HepG2 (cell line): ENCODE data around the gene TRERF1. TPM values are rescaled to one million over a fixed set of nuclear protein-coding genes. Genes with fewer than 3 reads are reported as not detected.

Experiments used
- ATAC-seq: fragments of 200-7000 bp; cut with Tn5 transposase; 3 replicates; pipeline ENCODE4 v1.9.1; 2020; ENCODE audit warnings: mild to moderate bottlenecking, moderate library complexity
- BruUV-seq: library from RNA; stranded (reverse); fragments of 400-500 nt; replicated peaks from 2 replicates; lab custom pipeline; 2021; lab: Mats Ljungman, UMichigan
- CTCF ChIA-PET: fragments of 300-600 bp; formaldehyde crosslinking; extraction: SDS; loops from one replicate; lab custom pipeline; 2021; ENCODE audit warnings: low total read pairs, inconsistent platforms, low intra/inter-chr PET ratio; lab: Yijun Ruan, JAX
- POLR2A ChIA-PET: fragments of 350-600 bp; sonication (Branson Sonifier 250); formaldehyde crosslinking; loops from one replicate; lab custom pipeline; 2020; ENCODE audit warnings: antibody characterized with exemption, inconsistent platforms; lab: Yijun Ruan, JAX
- DNase-seq: peaks from one replicate; pipeline ENCODE4 v3.0.0-alpha.2; 2015; ENCODE audit warnings: low spot score
- FAIRE-seq: peaks from 3 replicates; lab custom pipeline; 2011; peaks lifted over from hg19 to GRCh38; lab: Jason Lieb, UNC
- H2AFZ ChIP-seq: one replicate; pipeline ENCODE4 v1.6.1; 2011; ENCODE audit warnings: low read length, inconsistent platforms
- H3K27ac ChIP-seq: fragments of 300-600 bp; 3 replicates; pipeline ENCODE4 v1.8.0; 2011; ENCODE audit warnings: mixed run types, mild to moderate bottlenecking, mixed read lengths, low read length, inconsistent platforms; ENCODE audit not compliant: insufficient read depth; ENCODE audit errors: extremely low read length
- H3K27me3 ChIP-seq, 2 experiments: fragments of 200-600 bp in 1 of 2; 2 replicates in 1 of 2; 3 replicates in 1 of 2; pipeline versions ENCODE4 v1.6.0 to v1.8.0; 2011; ENCODE audit warnings: low read length in 2 of 2, mild to moderate bottlenecking in 2 of 2, moderate library complexity in 2 of 2, inconsistent platforms in 1 of 2; ENCODE audit not compliant: insufficient read depth in 2 of 2, control insufficient read depth in 1 of 2
- H3K36me3 ChIP-seq, 2 experiments: fragments of 200-600 bp in 1 of 2; replicated peaks in 1 of 2; 2 replicates in 1 of 2; 3 replicates in 1 of 2; pipeline versions ENCODE4 v1.5.1 to v1.8.0; 2011; ENCODE audit warnings: low read length in 2 of 2, inconsistent platforms in 1 of 2; ENCODE audit not compliant: insufficient read depth in 2 of 2, control insufficient read depth in 1 of 2
- H3K4me1 ChIP-seq: 2 replicates; pipeline ENCODE4 v1.5.1; 2012; ENCODE audit warnings: low read length, inconsistent platforms; ENCODE audit not compliant: insufficient read depth
- H3K4me2 ChIP-seq: 2 replicates; pipeline ENCODE4 v1.6.0; 2011; ENCODE audit warnings: low read depth, low read length, inconsistent platforms
- H3K4me3 ChIP-seq, 3 experiments: fragments of 200-600 bp in 1 of 3; sonication (generic), shearing (Covaris generic) in 1 of 3; replicated peaks in 1 of 3; 2 replicates each; pipeline ENCODE4 v1.5.1; 2011 to 2016; ENCODE audit warnings: low read length in 3 of 3, inconsistent platforms in 2 of 3, low read depth in 2 of 3, mild to moderate bottlenecking in 2 of 3, control low read depth in 1 of 3, mixed read lengths in 1 of 3; ENCODE audit not compliant: insufficient read depth in 1 of 3
- H3K79me2 ChIP-seq: one replicate; pipeline ENCODE4 v1.6.1; 2011; ENCODE audit warnings: low read length, inconsistent platforms; ENCODE audit not compliant: insufficient read depth
- H3K9ac ChIP-seq: 2 replicates; pipeline ENCODE4 v1.6.0; 2011; ENCODE audit warnings: mild to moderate bottlenecking, low read depth, low read length, inconsistent platforms; ENCODE audit not compliant: insufficient read depth
- H3K9me3 ChIP-seq: 2 replicates; pipeline ENCODE4 v1.5.1; 2012; ENCODE audit warnings: mild to moderate bottlenecking, low read length
- H4K20me1 ChIP-seq: 2 replicates; pipeline ENCODE4 v1.6.0; 2011; ENCODE audit warnings: inconsistent platforms, mild to moderate bottlenecking, low read length, moderate library complexity; ENCODE audit not compliant: insufficient read depth
- EHMT2 ChIP-seq: fragments of 200-600 bp; sonication (generic); IDR thresholded peaks from 2 replicates; pipeline ENCODE4 v1.7.0; 2017; ENCODE audit warnings: antibody characterized with exemption, low read depth, low read length, borderline replicate concordance
- FUBP1 ChIP-seq: sonication (generic); formaldehyde crosslinking; IDR thresholded peaks from 2 replicates; pipeline ENCODE4 v1.5.1; 2020; ENCODE audit warnings: missing genetic modification reagents, mild to moderate bottlenecking, borderline replicate concordance
- HINFP ChIP-seq: sonication (generic); formaldehyde crosslinking; IDR thresholded peaks from 2 replicates; pipeline ENCODE4 v1.4.0; 2020; ENCODE audit warnings: low read depth, mild to moderate bottlenecking, missing genetic modification reagents
- IRF2 ChIP-seq: IDR thresholded peaks from 2 replicates; pipeline ENCODE4 v1.6.1; 2018; ENCODE audit warnings: missing genetic modification reagents, missing compliant biosample characterization
- LCORL ChIP-seq, 2 experiments: fragments of 450-650 bp in 1 of 2; sonication (generic) in 1 of 2; formaldehyde crosslinking in 1 of 2; IDR thresholded peaks; 2 replicates each; pipeline versions ENCODE4 v1.5.0 to v1.6.1; 2017 to 2020; ENCODE audit warnings: antibody characterized with exemption in 1 of 2, missing genetic modification reagents in 1 of 2
- NFE2L2 ChIP-seq: fragments of 150-350 bp; IDR thresholded peaks from 2 replicates; pipeline ENCODE4 v1.6.1; 2014; ENCODE audit warnings: low read length
- NFYB ChIP-seq: sonication (generic); formaldehyde crosslinking; IDR thresholded peaks from 2 replicates; pipeline ENCODE4 v1.4.0; 2020; ENCODE audit warnings: missing genetic modification reagents
- RAD51 ChIP-seq: fragments of 450-650 bp; IDR thresholded peaks from 2 replicates; pipeline ENCODE4 v1.6.1; 2016; ENCODE audit warnings: borderline replicate concordance
- RFX3 ChIP-seq: IDR thresholded peaks from 2 replicates; pipeline ENCODE4 v1.6.1; 2016; ENCODE audit warnings: missing biosample characterization, missing genetic modification reagents
- YEATS2 ChIP-seq: sonication (generic); formaldehyde crosslinking; IDR thresholded peaks from 2 replicates; pipeline ENCODE4 v1.4.0; 2020; ENCODE audit warnings: missing genetic modification reagents, borderline replicate concordance
- ZFAT ChIP-seq: sonication (generic); formaldehyde crosslinking; conservative IDR thresholded peaks from 2 replicates; pipeline ENCODE4 v1.8.1; 2023; ENCODE audit warnings: missing genetic modification reagents, inconsistent platforms
- ZIK1 ChIP-seq: sonication (generic); formaldehyde crosslinking; IDR thresholded peaks from 2 replicates; pipeline ENCODE4 v1.5.0; 2020; ENCODE audit warnings: mild to moderate bottlenecking, low read depth, missing genetic modification reagents, borderline replicate concordance
- ZNF589 ChIP-seq: sonication (generic); formaldehyde crosslinking; conservative IDR thresholded peaks from 2 replicates; pipeline ENCODE4 v1.8.0; 2022; ENCODE audit warnings: mild to moderate bottlenecking, moderate library complexity, missing genetic modification reagents
- ZSCAN25 ChIP-seq: sonication (generic); formaldehyde crosslinking; IDR thresholded peaks from 2 replicates; pipeline ENCODE4 v1.8.0; 2022; ENCODE audit warnings: mild to moderate bottlenecking, missing genetic modification reagents
- WGBS: methylation state at CpG from one replicate; pipeline ENCODE4 v1.1.6; 2017; ENCODE audit warnings: low lambda C conversion rate; 5-methylcytosine and 5-hydroxymethylcytosine counted together
- in situ Hi-C: cut with HindIII; loops from 2 replicates; pipeline ENCODE4 v1.10.0; 2017; ENCODE audit warnings: low pct_unique_long_range_greater_than_20kb; ENCODE audit not compliant: extremely low pct_ligation_motif_present
- intact Hi-C: fragments of 100-400 bp; cut with micrococcal nuclease; formaldehyde crosslinking; loops from one replicate; pipeline ENCODE4 v1.10.0; 2022; ENCODE audit not compliant: unreplicated experiment
- polyA plus RNA-seq, 8 experiments: library from polyadenylated mRNA; depleted of rRNA in 3 of 8; stranded (reverse) in 7 of 8; unstranded in 1 of 8; fragments of >200 nt; fragmentation: Illumina TruSeq in 4 of 8; extraction: Trizol in 4 of 8; gene quantifications; 2 replicates each; pipeline versions ENCODE4 v1.2.1 to v1.2.3, GENCODE V29; 2011 to 2016; ENCODE audit warnings: low read depth in 4 of 8, missing spikeins in 1 of 8, mixed read lengths in 1 of 8; ENCODE audit not compliant: insufficient read depth in 1 of 8
- total RNA-seq, 5 experiments: library from RNA; depleted of rRNA; stranded (reverse); fragments of >200 nt; fragmentation: Illumina TruSeq; extraction: Trizol; gene quantifications; 2 replicates each; pipeline ENCODE4 v1.2.3, GENCODE V29; 2016; ENCODE audit warnings: low read depth in 1 of 5

The TRERF1 gene
- total and polyA plus RNA-seq, 2 of the 13 experiments (the other 11 are each of a cell fraction or from before 2014, with no cell fraction given): 0.02 TPM; not detected in 1

GRCh38 chr6:42385339-42385738 lies 66.4 kb downstream of the TRERF1 start:
- Histone ChIP-seq H3K79me2 (no peaks in the 10 kb centered on the region), H4K20me1 (no peaks in the 10 kb centered on the region), H2AFZ (no peak overlapping the region), H3K4me3 (no peak overlapping the region), H3K27ac (no peak overlapping the region), H3K4me2 (no peak overlapping the region), H3K36me3 (no peaks in the 10 kb centered on the region), H3K4me1 (no peaks in the 10 kb centered on the region), H3K9me3 (no peaks in the 10 kb centered on the region), H3K27me3 (peaks cover 4 to 42% of the 10 kb centered on the region in 2 experiments; a peak in 4 of 5 replicates), H3K9ac (no peak overlapping the region)
- no peak for TF ChIP-seq ZNF589
- TF ChIP-seq HINFP (CRISPR knock-in tag): no peak
- no peak for TF ChIP-seq NFE2L2
- TF ChIP-seq IRF2 (CRISPR knock-in tag): no peak
- no peak for TF ChIP-seq ZSCAN25 (CRISPR knock-in tag)
- TF ChIP-seq LCORL (IDR thresholded peaks at IDR 0.05): no peak
- TF ChIP-seq LCORL (CRISPR knock-in tag; IDR thresholded peaks at IDR 0.05): no peak
- no peak for TF ChIP-seq RFX3 (CRISPR knock-in tag)
- no peak for TF ChIP-seq ZIK1 (CRISPR knock-in tag)
- no peak for TF ChIP-seq NFYB (CRISPR knock-in tag)
- no peak for TF ChIP-seq FUBP1 (CRISPR knock-in tag)
- TF ChIP-seq ZFAT (CRISPR knock-in tag): no peak
- no peak for TF ChIP-seq RAD51
- TF ChIP-seq YEATS2 (CRISPR knock-in tag): no peak
- no peak for TF ChIP-seq EHMT2
- no peak for FAIRE-seq
- in situ Hi-C loops (no loop called here), intact Hi-C loops (no loop called here)
- 28% methylated on average over 5 of the region's 5 CpGs for WGBS
- no peak for ATAC-seq
- no peak for DNase-seq
- CTCF ChIA-PET: no interaction called here
- POLR2A ChIA-PET: no interaction called here
- BruUV-seq: no TSS peak
